HG02678 (cell line): Measurements from ENCODE around the gene SHROOM4.

Source experiments
- ATAC-seq: cut with Tn5 transposase; IDR thresholded peaks from one replicate; pipeline ENCODE4 v1.9.1; 2021; ENCODE audit warnings: mild to moderate bottlenecking, moderate library complexity; ENCODE audit not compliant: unreplicated experiment

The SHROOM4 gene

DNA sequence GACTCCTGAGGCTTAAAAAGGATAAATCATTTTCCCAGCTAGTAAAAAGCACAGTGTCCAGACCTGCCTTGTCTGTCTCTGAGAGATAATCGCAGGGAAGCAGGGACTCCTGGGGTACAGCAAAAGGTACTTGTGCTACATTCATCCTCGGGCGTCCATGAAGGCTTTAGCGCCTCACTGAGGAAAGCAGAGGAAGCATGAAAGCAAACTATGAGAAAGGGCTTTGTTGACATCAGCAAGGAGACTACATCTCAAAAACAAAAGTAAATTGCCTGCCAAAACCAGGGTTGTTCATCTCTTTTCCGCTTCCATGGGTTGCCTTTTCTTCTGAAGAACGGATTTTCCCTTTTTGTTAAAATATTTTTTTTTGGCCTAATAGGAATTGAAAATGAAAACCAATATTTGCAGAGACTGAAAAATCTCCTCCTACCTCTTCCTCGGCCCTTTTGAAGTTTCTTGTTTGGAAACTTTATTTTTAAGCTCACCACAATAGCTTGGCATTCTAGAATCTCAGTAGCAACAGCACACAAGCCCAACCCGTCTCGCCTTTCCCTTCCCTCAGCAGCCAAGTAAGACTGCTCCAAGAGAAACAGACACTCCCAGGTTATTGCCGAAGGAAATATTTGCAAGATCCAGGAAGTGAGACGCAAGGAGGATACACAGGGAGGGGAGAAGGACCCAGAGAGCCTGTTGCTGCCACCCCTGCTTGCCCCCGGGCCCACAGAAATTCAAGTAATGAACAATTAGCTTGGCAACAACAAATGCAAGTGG is 195.0 kb downstream of the SHROOM4 start:
- ATAC-seq, result no peak

DNA sequence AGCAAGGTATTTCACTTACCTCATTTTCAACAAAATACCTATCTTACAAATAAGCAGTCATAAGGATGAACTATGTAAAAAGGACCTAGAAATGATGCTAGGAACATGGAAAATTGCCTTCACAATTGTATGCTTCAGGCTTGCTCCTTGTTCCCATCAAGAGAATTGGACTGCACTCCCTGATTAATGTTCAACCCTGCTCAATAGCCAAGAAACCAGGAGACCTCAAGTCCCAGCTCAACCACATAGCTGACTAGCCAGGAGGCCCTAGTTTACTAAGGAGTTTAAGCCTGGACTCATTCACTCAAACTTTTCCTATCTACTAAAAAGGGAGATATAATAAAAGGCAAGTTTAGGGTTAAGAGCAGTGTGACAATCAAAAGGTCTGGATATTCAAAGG is 196.8 kb downstream of the SHROOM4 start:
- no peak for ATAC-seq

DNA sequence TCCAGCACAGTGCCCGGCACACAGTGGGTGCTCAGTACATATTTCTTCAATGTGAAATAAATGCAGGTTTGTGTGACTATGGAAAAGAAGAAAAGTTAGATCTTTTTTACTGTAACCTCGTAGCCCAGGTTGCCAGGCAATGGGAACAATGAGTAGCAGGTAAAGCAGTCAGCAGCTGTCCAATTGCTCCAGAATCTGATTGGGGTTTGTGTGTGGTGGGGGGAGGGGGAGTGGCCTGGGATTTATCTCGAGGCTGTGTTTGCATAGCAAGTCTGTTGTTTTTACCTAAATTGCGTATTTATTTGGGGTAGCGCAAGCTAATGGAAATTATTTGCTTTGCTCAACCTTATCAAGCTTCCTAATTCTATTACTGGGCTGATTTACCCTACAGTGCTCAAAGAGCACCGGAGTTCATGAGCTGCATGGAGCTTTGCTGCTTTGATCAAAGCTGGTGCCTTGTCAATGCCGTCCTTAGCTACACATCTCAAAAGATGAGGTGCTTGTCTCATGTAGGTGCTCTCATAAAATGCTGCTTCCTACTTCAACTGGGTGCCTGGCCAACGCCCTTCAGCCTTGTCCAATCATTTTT is 198.3 kb downstream of the SHROOM4 start:
- ATAC-seq, result no peak

DNA sequence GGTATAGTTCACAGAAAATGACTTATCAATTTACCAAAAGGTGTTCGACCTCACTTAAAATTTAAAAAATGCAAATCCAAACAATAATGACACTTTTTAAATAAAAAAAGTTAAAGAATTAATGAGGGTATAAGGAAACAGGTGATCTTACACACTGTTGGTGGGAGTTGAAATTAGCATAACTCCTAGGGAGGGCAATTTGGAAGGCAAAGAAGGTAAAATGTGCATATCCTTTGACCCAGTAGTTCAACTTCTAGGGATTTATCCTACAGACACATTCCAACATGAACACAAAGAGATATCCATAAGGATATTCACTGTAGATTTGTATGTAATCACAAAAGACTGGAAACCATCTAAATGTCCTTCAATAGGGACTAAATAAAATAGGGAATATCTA is 199.5 kb downstream of the SHROOM4 start:
- ATAC-seq, result no peak

DNA sequence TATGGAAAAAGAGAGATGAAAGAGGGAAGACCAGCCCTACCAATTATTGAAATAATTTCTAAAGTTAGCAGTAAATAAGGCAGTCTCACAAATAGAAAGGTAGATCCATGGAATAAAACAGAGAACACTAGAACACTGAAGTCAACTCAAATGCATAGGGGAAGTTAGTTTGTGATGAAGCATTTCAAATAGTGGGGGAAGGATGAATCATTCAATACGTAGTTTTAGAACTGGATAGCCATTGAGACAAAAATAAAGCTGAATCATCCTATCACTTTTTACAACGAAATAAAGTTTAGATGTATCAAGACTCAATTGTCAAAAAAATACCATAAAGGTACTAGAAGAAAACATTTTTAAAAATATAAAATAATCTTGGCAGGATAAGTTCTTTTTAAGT is 200.1 kb downstream of the SHROOM4 start:
- no peak for ATAC-seq

DNA sequence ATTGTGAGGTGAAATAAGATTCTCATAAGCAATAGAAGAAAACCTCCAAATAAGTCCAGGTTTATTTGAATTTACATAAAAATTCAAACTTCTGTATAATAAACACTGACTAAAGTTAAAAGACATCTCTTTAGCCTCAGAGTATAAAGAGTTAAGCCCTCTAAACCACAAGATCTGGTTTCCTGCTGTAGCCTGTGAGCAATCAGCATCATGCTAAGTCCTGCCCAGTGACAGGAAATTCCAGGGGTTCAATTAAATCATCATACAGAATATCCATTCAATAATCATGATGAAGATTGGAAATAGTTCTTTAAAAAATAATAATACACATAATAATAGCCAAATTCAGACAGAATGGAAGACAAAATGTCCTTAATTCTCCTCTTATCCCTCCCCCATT is 204.2 kb downstream of the SHROOM4 start:
- no peak for ATAC-seq

DNA sequence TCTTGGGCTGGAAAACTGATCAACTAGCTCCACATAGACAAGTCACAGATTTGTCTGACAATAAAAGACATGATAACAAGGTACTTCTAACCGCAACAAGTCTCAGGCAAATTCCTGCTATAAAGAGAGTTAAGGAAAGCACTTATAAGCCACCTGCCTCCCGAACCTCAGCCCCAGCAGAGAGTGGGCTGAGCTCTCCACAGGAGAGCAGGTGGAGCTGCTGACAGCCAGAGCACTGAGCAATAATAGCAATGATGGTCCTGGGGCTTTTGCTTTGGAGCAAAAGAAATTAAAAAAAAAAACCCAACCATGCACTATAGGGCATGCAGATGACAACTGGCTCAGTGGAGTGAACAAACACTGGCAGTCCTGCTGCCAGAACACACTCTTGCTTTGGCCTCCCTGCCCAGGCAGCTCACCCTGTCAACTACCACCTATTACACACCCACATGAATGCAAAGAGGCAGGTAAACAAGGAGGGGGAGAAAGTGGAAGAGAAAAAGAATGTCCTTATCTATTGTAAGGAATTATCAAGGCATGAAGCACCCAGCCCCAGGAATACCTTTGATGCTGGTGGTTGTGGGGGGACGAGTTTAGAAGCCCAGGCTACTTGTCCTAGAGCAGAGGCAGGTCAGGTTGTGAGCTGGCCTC is 207.6 kb downstream of the SHROOM4 start:
- ATAC-seq, result no peak

DNA sequence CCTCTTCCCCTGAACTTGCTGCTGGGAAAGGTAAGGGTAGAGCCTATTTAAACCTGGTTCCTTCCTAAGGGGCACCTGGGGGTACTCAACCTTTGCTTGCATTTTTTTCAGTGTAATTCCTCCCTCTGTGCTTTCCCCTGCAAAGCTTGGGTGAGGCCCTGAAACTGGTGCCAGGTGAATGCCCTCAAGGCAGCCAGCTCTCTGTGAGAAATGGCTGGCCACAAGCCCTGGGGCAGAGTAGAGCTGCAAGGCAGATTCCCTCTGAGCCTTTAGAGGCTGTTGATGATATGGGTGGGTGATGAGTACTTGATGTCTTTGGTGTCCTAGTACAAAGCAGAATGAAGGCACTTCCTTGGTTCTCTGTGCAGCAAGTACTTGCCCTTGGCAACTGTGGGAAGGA is 217.9 kb downstream of the SHROOM4 start:
- ATAC-seq, result no peak

DNA sequence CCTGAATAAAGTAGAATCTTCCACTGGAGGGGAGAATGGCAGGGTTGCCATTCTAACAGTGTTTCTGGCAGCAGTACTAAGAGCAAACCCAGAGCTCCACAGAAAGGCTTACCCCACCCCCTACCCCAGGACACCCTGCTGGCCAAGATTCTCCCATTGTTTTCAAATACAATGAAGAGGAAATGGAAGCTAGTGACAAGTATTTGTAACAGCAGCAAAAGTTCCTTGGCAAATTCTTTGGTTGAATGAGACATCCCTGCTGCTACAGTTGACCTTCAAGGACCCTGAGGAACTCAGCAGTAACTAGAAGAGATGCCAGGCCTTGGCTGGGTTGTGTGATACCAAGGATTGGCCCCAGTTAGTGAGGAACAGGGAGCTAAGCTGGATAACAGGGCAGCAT is 219.2 kb downstream of the SHROOM4 start:
- ATAC-seq, result no peak

DNA sequence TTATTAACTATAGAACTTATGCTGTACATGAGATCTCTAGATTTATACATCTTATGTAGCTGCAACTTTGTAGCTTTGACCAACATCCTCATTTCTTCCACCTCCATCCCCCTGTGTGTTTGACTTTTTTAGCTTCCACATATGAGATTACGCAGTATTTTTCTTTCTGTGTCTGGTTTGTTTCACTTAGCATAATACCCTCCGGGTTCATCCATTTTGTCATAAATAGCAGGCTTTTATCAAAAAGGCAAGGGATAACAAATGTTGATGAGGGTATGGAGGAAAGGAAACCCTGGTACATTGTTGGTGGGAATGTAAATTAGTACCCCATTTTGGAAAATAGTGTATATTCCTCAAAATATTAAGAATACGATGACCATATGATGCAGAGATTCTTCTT is 227.0 kb downstream of the SHROOM4 start:
- no peak for ATAC-seq

DNA sequence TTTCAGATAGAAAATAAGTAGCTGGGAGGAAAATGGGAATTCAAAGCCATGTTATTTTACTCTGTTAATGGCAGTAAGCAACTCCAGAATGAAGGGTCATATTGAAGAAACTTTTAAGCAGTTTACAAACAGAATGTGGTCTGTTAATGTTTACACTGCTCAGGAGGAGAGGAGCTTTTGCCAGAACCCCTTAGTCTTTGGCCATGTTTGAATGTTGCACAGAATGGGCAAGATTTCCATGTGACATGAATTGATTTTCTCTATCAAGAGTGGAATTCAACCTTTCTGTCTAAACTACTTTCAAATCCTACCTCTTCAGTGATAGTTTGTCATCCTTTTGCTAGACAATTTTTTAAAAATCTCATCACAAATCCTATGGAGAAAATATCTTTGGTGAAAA is 227.6 kb downstream of the SHROOM4 start:
- no peak for ATAC-seq

DNA sequence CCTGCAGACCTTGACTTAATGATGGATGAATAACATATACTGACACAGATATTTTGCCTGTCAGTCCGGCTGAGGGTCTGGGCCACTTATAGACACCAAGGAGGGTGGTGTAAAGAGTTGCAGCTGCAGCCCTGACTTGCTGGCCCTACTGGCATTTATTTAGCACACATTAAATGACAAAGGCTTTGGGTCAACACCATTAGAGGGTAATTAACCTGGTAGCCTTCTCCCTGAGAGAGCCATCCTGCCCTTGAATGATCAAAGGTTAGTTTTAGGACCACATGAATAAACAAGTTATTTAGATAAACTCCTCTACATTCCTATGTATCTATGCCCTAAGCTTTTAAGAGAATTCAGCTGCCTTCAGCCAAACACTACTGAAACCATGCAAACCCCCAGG is 232.6 kb downstream of the SHROOM4 start:
- no peak for ATAC-seq

DNA sequence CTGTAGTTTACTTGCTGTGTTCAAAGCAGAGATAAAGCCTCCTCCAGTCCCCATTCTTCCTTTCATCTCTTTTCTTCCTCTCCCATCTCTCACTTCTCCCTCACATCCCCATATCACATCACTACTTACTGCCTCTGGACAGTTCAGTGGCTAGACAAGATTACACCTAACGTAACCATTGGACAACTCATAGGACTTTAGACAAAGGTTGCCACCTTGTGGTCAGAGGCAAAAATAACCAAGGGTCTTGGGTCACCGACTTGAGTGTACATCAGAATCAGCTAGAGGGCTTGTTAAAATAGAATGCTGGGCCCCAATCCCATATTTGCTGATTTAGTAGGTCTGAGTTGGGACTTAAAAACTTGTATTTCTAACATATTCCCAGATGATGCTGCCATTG is 234.0 kb downstream of the SHROOM4 start:
- ATAC-seq, result peak; percentile 42

DNA sequence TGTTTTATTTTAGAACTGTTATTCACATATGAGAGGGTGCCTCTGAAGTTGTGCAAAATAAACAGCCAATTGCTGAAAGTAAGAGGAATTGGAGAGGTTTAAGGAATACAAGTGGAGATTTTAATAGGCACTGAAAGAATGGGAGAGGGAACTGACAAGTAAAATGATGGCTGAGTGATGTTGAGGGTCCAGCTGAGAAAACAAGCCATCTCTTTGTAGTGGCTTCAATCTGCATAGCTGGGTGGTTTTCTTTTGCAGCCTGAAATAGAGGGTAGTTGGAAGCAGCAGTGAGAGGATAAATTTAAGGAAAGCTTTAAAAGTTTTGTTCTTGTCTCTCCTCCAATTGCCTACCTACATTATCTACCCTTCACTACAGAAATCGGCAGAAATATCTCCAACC is 236.7 kb downstream of the SHROOM4 start:
- no peak for ATAC-seq

DNA sequence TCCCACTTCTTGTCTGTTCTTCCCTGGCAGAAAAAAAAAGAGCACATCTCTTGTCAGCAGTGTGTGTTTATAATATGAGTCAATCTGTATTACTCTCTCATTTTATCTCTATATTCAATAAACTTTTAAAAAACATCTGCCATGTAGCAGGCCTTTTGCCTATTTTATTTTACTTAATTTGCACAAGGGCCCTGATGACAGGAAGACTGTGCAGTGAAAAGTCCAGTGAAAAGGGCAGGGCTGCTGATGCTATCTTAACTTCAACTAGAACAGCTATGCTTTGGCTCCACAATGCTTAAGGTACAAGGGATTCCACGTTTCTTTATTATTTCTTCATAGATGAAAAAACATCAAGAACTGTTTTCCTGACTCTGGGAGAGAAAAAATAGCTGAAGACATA is 246.4 kb downstream of the SHROOM4 start:
- ATAC-seq, result no peak

DNA sequence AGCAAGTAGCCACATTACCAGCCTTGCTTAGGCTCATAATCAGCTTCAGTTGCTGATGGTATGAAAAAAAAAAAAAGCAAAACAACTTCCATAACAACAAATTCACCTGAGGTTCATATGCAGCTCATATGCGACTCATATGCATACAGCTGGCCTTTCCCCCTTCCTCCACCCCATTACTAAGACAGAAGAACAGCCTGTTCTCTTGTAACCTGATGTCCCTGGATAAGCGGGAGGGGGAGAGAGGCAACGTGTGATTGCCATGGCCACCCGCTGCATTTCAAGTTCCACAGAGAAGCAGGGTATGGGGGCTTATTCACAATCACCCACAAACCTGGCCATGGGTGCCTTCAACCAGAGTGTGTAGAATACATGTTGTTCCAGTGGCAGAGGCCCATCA is 248.3 kb downstream of the SHROOM4 start:
- ATAC-seq, result no peak
